IPS-11a (cell line): ENCODE measurements around the gene LACRT.
"Not testable (repeated sequence)": the region's sequence is repeated elsewhere in the genome, so short reads cannot be mapped to it uniquely, and the experiment has no call there.

Experiments
- H3K4me3 ChIP-seq: one replicate; pipeline ENCODE4 v1.5.1; 2013; ENCODE audit warnings: low read depth, low read length, control low read depth

The LACRT gene, protein sequence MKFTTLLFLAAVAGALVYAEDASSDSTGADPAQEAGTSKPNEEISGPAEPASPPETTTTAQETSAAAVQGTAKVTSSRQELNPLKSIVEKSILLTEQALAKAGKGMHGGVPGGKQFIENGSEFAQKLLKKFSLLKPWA

GRCh38 chr12:54634795-54635194, at the start of gene LACRT:
Gene LACRT, minus strand, starts transcription at chr12:54634895. Its CDS starts 54 bp downstream, at chr12:54634841.
- no peak within 1 kb of the TSS for H3K4me3 ChIP-seq

DNA sequence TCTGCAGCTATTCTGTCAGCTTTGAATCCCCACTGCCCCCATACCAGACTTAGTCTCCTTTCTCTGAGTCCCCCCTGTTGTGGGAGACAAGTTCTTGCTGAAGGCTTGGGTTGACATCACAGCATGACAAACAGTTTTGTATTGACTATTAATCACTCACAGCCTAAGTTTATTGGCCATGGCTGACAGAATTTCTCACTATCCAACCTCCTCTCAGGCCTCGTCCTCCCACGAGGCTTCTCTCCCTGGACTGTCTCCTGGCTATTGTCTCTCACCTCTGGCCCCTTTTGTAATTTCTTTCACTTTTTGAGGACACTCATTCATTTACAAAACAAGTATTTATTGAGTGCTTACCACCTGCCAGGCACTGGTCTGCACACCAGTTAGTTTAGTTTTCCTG, 48.7 kb upstream of the LACRT start:
- H3K4me3 ChIP-seq = no peak overlapping the region

DNA sequence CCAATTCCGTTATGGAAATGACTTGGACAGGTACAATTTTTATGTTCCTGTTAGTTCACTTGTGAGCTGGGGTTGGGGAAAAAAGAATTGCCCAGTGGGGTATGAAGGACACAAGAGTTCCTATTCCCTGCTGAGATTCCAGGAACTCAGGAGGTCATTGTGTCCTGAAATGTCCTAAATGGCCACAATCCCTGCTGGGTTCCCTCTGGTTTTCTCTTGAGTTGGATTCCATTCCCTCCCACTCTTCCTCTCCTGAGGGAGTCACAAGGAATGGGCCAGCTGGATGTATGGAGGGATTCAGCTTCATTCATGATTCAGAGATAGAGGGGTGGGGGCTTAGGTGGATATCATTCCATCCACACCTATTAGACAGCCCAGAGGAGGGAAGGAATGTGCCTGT, 48.0 kb upstream of the LACRT start:
- H3K4me3 ChIP-seq = no peak overlapping the region

DNA sequence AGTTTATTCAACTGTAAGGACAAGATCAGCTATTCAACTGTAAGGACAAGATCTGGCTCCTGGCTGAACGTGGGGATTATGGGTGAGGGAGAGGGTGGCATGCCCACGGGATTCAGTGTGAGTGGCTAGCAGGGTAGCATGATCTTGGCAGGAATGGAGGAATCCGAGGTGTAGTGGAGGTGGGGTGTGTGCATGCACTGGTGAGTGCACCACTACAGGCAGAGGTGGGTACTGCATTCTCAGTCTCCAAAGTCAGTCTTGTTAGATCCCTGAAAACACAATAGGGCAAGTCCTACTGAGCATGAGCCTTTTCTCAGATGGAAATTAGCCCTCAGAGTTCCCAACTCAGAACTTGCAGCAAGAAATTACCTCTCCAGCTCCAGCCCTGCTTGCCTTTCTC, 45.7 kb upstream of the LACRT start:
- H3K4me3 ChIP-seq = no peak overlapping the region

DNA sequence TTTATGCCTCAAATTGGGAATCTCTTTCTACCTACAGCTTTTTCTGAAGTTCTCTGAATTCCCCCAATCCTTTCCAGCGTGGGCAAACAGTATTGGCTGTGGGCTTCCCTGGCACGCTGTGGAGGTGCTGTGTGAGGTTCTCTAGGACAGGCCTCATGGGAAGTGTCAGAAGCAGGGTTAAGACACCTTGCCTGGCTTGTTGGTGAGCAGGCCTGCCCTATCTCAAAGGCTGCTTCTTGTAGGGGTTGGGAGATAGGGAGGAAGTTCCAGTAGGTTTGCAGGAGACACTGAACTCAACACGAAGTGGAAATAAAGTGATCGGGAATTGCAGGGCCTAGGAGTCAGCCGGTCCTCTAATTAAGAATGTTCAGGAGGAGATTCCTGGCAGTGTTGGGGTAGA, 43.4 kb upstream of the LACRT start:
- H3K4me3 ChIP-seq = no peak overlapping the region

DNA sequence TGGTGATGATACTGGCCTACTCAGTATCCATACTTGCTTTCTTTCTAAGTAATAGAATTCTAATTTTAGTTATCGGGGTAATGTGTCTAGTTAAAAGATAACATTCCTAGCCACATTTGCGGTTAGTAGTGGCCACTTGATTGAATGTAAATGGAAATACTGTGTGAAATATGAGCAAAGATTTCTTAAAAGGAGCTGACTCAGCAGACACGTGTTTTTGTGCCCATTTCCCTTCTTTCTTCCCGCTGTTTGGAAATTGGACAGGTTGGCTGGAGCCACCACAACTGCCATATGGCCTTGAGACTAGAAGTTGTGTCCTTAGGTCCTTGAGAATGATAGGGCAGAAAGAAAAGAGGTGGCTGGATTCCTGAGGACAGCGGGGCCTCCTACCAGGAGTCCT, 33.2 kb upstream of the LACRT start:
- H3K4me3 ChIP-seq = no peak overlapping the region

- H3K4me3 ChIP-seq = no peak overlapping the region
Measured at GRCh38 chr12:54666008-54666407, 31.3 kb upstream of the LACRT start.

GRCh38 chr12:54665022-54665635, 30.4 kb upstream of the LACRT start:
- not testable (repeated sequence) for H3K4me3 ChIP-seq

GRCh38 chr12:54663603-54664002, 28.9 kb upstream of the LACRT start:
- no peak overlapping the region for H3K4me3 ChIP-seq

DNA sequence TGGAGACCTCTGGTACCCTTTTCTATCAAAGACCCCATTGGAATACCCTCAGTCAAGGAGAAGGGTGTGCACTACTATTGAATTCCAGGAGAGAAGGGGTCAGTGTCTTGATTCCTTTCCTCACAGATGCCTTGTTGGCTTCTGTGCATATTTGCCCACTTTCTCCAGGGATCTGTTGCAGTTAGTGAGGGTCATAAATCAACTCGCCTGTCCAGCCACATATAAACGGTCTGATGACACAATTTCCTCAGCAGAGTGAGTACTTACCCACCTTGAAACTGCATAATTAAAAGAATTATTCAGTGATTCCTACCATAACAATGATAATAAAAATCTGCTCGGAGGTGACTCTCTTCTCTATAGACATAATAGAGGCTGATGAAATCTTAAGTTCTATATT, 27.3 kb upstream of the LACRT start:
- H3K4me3 ChIP-seq = no peak overlapping the region

DNA sequence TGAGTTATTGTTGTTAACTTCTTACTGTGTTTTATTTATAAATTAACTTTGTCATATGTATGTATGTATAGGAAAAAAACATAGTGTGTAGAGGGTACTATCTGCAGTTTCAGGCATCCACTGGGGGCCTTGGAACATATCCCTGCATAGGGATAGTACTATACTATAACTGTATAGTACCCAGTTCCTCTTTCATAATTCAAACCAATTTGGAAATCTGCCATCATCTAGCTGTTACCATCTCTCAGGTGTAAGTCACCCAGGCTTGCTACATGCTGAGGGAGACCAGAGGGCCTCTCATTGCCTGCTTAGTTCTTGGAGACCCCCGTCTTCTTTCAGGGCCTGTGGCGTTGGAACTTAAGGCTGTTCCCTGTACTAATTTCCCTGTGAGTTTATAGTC, 26.4 kb upstream of the LACRT start:
- no peak overlapping the region for H3K4me3 ChIP-seq

- no peak overlapping the region for H3K4me3 ChIP-seq
Measured at GRCh38 chr12:54660320-54660962, 25.7 kb upstream of the LACRT start.

- H3K4me3 ChIP-seq = no peak overlapping the region
Measured at GRCh38 chr12:54658306-54659264, 23.9 kb upstream of the LACRT start.

DNA sequence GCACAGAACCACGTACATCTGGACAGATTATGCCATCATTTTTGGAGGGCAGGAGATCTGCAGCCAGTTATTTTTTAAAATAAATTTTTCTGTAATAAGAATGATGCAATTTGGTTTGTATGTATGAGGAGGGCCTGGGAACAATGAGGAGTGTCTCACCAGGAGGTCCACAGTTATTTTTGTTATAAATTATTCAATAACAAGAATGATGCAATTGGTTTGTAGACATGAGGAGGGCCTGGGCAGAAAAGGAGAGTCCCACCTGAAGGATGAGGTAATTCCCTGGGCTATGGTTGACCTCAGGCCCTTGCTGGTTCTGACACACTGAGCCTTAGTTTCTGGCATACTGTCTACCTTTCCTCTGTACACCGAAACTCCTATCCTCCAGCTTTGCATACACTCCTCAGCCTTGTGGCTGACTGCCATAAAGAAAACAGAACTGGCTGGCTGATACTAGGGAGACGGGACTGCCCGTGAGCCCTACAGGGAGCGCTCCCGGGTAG, 22.5 kb upstream of the LACRT start:
- H3K4me3 ChIP-seq = no peak overlapping the region

GRCh38 chr12:54654926-54655325, 20.2 kb upstream of the LACRT start:
- H3K4me3 ChIP-seq = no peak overlapping the region

DNA sequence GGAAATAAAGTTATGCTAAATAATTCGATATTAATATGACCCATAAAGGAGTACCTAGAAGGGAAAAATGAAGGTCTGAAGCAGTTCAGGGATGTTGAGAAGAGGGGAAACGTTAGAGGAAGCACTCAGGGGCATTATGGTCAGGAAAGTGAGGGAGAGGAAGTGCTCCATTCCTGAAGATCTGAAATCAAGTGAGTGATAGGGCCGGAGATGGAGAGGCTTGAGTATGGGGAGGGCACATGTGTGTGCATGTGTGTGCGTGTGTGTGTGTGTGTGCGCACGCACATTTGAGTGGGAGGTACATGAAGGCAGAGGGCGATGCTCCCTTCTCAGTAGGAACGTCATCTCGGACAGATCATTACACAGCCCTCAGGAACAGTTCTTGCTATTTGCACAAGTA, 18.3 kb upstream of the LACRT start:
- no peak overlapping the region for H3K4me3 ChIP-seq

GRCh38 chr12:54650889-54651288, 16.2 kb upstream of the LACRT start:
- H3K4me3 ChIP-seq = no peak overlapping the region

DNA sequence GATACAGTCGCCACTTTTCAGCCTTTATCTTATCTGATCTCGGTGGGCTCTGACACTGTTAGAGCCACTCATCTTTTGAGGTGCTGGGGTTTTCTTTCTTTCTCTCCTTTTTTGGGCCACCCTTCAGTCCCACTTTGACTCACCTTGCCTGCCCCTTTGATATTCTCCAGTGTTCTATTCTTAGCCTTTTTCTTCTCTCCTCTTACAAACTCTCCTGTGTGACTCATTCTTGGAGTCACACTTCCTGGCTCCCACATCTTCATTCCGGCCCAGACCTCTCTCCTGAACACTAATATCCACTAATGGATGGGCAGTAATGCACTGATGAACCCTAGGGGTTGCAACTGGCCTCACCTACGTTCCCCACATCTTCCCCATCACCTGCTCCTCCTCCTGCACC, 15.7 kb upstream of the LACRT start:
- no peak overlapping the region for H3K4me3 ChIP-seq

GRCh38 chr12:54649825-54650224, 15.1 kb upstream of the LACRT start:
- H3K4me3 ChIP-seq = no peak overlapping the region

DNA sequence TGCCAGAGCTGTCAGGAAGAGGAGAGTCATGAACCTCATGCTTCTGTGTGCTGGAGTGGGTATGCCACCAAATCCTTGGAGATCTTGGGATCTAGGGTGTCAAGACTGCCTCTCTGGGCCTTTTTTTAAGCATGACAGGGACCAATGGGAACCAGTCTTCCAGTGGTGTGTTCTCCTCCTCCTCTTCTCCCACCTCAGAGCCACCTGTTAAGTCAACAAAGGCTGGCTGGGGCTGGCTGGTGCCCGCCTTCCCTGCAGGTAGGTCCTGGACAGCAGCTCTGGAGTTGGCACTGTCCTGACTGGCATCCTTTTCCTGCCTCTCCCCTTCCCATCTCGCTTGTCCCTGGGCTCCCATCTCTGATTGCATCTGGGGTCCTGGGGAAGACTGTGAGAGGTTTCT, 13.6 kb upstream of the LACRT start, which contains the start of gene DCD:
TSS of gene DCD (minus strand) at position 101 of the 400 bp plus-strand sequence. CDS start at position 39, 62 bp downstream.
- no peak within 1 kb of the TSS for H3K4me3 ChIP-seq

DNA sequence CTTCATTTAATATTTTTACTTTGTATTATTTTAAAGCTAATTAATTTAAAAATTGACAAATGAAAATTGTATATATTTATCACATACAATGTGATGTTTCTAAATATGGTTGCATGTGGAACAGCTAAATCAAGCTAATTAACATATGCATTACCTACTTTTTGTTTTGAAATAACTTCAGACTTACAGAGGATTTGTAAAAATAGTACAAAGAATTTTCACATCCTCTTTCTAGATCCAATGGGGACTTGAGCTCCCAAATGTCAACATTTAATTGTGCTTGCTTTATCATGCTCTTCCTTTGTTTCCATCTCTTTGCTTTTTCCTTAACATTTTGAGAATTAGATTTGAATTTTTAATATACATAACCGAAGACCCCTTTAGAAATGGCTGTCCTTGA, 6.9 kb upstream of the LACRT start:
- no peak overlapping the region for H3K4me3 ChIP-seq
